Stimulated activated CD4-positive, alpha-beta T cell treated with anti-CD3 and anti-CD28 coated beads, Interleukin-2, amount 100 ng/mL, for 24 hours (primary cell): ENCODE results near the gene TNP2.

Source experiments
- DNase-seq, 2 donors: peaks; one replicate each; pipeline ENCODE4 v3.0.0-alpha.2; 2020

Gene TNP2

GRCh38 chr16:11254913-11255736 lies 14.0 kb downstream of the TNP2 start:
- peak; percentile 61 to 64 for DNase-seq

- DNase-seq = peak in 1 of 2 donors; percentile 29
Observed at GRCh38 chr16:11253995-11254912, 14.9 kb downstream of the TNP2 start.

- peak; percentile 56 to 57 for DNase-seq
Observed at GRCh38 chr16:11253009-11253994, 15.8 kb downstream of the TNP2 start.

GRCh38 chr16:11252482-11252931 lies 16.6 kb downstream of the TNP2 start:
- DNase-seq = peak; percentile 38 to 47

GRCh38 chr16:11251525-11252481 lies 17.3 kb downstream of the TNP2 start:
- DNase-seq = peak; percentile 86

- DNase-seq = peak in 1 of 2 donors; percentile 43
Observed at GRCh38 chr16:11250786-11251524, 18.2 kb downstream of the TNP2 start.

- peak in 1 of 2 donors; percentile 59 for DNase-seq
Observed at GRCh38 chr16:11250091-11250785, 18.9 kb downstream of the TNP2 start.

GRCh38 chr16:11249233-11250061 lies 19.7 kb downstream of the TNP2 start:
- peak in 1 of 2 donors; percentile 56 for DNase-seq

GRCh38 chr16:11248133-11248532 lies 21.0 kb downstream of the TNP2 start:
- DNase-seq = no peak

- DNase-seq = peak in 1 of 2 donors; percentile 31
Observed at GRCh38 chr16:11245988-11246387, 23.1 kb downstream of the TNP2 start.

GRCh38 chr16:11245222-11245737 lies 23.8 kb downstream of the TNP2 start:
- no peak for DNase-seq

GRCh38 chr16:11242658-11243057 lies 26.5 kb downstream of the TNP2 start:
- no peak for DNase-seq

GRCh38 chr16:11241480-11242204 lies 27.5 kb downstream of the TNP2 start:
- DNase-seq = no peak

- DNase-seq = no peak
Observed at GRCh38 chr16:11240636-11241473, 28.3 kb downstream of the TNP2 start.

GRCh38 chr16:11239644-11240632 lies 29.2 kb downstream of the TNP2 start:
- no peak for DNase-seq
